Neural cell (in vitro differentiated cells): ENCODE data around the gene ARL13B. TPM values are rescaled to one million over a fixed set of nuclear protein-coding genes. Genes with fewer than 3 reads are reported as not detected.
"Not testable (repeated sequence)": the region's sequence is repeated elsewhere in the genome, so short reads cannot be mapped to it uniquely, and the experiment has no call there.

Source experiments
- H2AFZ ChIP-seq: fragments of 200-600, 300-800 bp; sonication (generic), shearing (Covaris generic); 2 replicates; pipeline ENCODE4 v1.6.0; 2014; ENCODE audit warnings: low read depth, mild to moderate bottlenecking, antibody characterized with exemption, low read length, moderate library complexity
- H3F3A ChIP-seq: fragments of 200-600 bp; shearing (Covaris generic); 2 replicates; pipeline ENCODE4 v1.6.1; 2016; ENCODE audit warnings: mild to moderate bottlenecking, moderate library complexity, mixed read lengths, antibody characterized with exemption, low read length; ENCODE audit not compliant: insufficient read depth, poor library complexity, severe bottlenecking
- H3K27ac ChIP-seq: fragments of 200-600, 300-800 bp; sonication (generic), shearing (Covaris generic); 2 replicates; pipeline ENCODE4 v1.5.1; 2014; ENCODE audit warnings: mild to moderate bottlenecking, low read length, moderate library complexity
- H3K27me3 ChIP-seq: fragments of 300-800, 200-600 bp; sonication (generic), shearing (Covaris generic); 2 replicates; pipeline ENCODE4 v1.6.0; 2014; ENCODE audit warnings: mild to moderate bottlenecking, low read depth, low read length, moderate library complexity; ENCODE audit not compliant: insufficient read depth
- H3K36me3 ChIP-seq: fragments of 300-800, 200-600 bp; sonication (generic), shearing (Covaris generic); 2 replicates; pipeline ENCODE4 v1.5.1; 2014; ENCODE audit warnings: mild to moderate bottlenecking, antibody characterized with exemption, low read length, moderate library complexity; ENCODE audit not compliant: insufficient read depth
- H3K4me2 ChIP-seq: fragments of 300-800, 200-600 bp; sonication (generic), shearing (Covaris generic); 2 replicates; pipeline ENCODE4 v1.6.0; 2014; ENCODE audit warnings: mild to moderate bottlenecking, low read length
- H3K4me3 ChIP-seq: fragments of 300-800, 200-600 bp; sonication (generic), shearing (Covaris generic); 2 replicates; pipeline ENCODE4 v1.5.1; 2014; ENCODE audit warnings: mild to moderate bottlenecking, low read length, moderate library complexity
- H3K79me2 ChIP-seq: fragments of 200-600 bp; shearing (Covaris generic); replicated peaks from 2 replicates; pipeline ENCODE4 v1.6.0; 2014; ENCODE audit warnings: mild to moderate bottlenecking, low read length, moderate library complexity; ENCODE audit not compliant: insufficient read depth
- H3K9ac ChIP-seq: fragments of 300-800, 200-600 bp; sonication (generic), shearing (Covaris generic); 2 replicates; pipeline ENCODE4 v1.6.1; 2016; ENCODE audit warnings: mild to moderate bottlenecking, low read length, mixed read lengths
- H3K9me2 ChIP-seq: fragments of 200-600 bp; shearing (Covaris generic); 2 replicates; pipeline ENCODE4 v1.6.1; 2016; ENCODE audit warnings: mild to moderate bottlenecking, low read length, mixed read lengths; ENCODE audit not compliant: insufficient read depth
- H3K9me3 ChIP-seq: fragments of 200-600, 300-800 bp; sonication (generic), shearing (Covaris generic); 2 replicates; pipeline ENCODE4 v1.6.1; 2016; ENCODE audit warnings: mild to moderate bottlenecking, mixed run types, low read length, moderate library complexity, mixed read lengths
- H4K20me1 ChIP-seq: fragments of 200-600 bp; shearing (Covaris generic); 2 replicates; pipeline ENCODE4 v1.6.1; 2016; ENCODE audit warnings: mild to moderate bottlenecking, mixed run types; ENCODE audit not compliant: insufficient read depth
- CTCF ChIP-seq: fragments of 450-650 bp; IDR thresholded peaks from 2 replicates; pipeline ENCODE4 v1.5.1; 2014; ENCODE audit warnings: antibody characterized with exemption, mild to moderate bottlenecking, moderate library complexity; ENCODE audit not compliant: poor library complexity, severe bottlenecking
- EP300 ChIP-seq: fragments of 450-650 bp; conservative IDR thresholded peaks from 2 replicates; pipeline ENCODE4 v1.6.1; 2014; ENCODE audit warnings: antibody characterized with exemption, mild to moderate bottlenecking, moderate library complexity; ENCODE audit not compliant: poor library complexity, severe bottlenecking
- EZH2 ChIP-seq: fragments of 200-600, 300-800 bp; shearing (Covaris generic), sonication (generic); IDR thresholded peaks from 2 replicates; pipeline ENCODE4 v1.6.1; 2014; ENCODE audit warnings: antibody characterized with exemption, low read length, borderline replicate concordance, mild to moderate bottlenecking; ENCODE audit not compliant: insufficient read depth, poor library complexity, severe bottlenecking
- MXI1 ChIP-seq: fragments of 450-650 bp; conservative IDR thresholded peaks from 2 replicates; pipeline ENCODE4 v1.6.1; 2014; ENCODE audit warnings: antibody characterized with exemption, mild to moderate bottlenecking; ENCODE audit not compliant: poor library complexity, severe bottlenecking
- POLR2AphosphoS5 ChIP-seq: IDR thresholded peaks from 2 replicates; pipeline ENCODE4 v1.6.1; 2012
- RAD21 ChIP-seq: fragments of 450-650 bp; conservative IDR thresholded peaks from 2 replicates; pipeline ENCODE4 v1.6.1; 2014; ENCODE audit warnings: antibody characterized with exemption, mild to moderate bottlenecking, moderate library complexity
- REST ChIP-seq: IDR thresholded peaks from 2 replicates; pipeline ENCODE4 v1.6.1; 2012; ENCODE audit warnings: borderline replicate concordance
- SMC3 ChIP-seq: fragments of 450-650 bp; conservative IDR thresholded peaks from 2 replicates; pipeline ENCODE4 v1.6.1; 2014; ENCODE audit warnings: antibody characterized with exemption, mild to moderate bottlenecking, moderate library complexity; ENCODE audit not compliant: poor library complexity
- TAF1 ChIP-seq: IDR thresholded peaks from 2 replicates; pipeline ENCODE4 v1.6.1; 2012; ENCODE audit warnings: low read depth
- polyA plus RNA-seq: library from polyadenylated mRNA; depleted of rRNA; stranded (reverse); fragments of >200 nt; gene quantifications from 2 replicates; pipeline ENCODE4 v1.2.3, GENCODE V29; 2014

Gene ARL13B
- polyA plus RNA-seq, 1 donor from 2014 or later: 13.7 TPM

GRCh38 chr3:94076055-94076454 lies 96.1 kb downstream of the ARL13B start:
- Histone ChIP-seq H3K36me3 (no peaks in the 10 kb centered on the region), H3K9me2 (no peaks in the 10 kb centered on the region), H3F3A (no peaks in the 10 kb centered on the region), H3K4me2 (no peak overlapping the region), H3K79me2 (no peaks in the 10 kb centered on the region), H3K4me3 (no peak overlapping the region), H3K27ac (no peak overlapping the region), H2AFZ (no peak overlapping the region), H3K9ac (no peak overlapping the region), H3K9me3 (no peaks in the 10 kb centered on the region), H3K27me3 (no peaks in the 10 kb centered on the region), H4K20me1 (no peaks in the 10 kb centered on the region)
- no peak for TF ChIP-seq CTCF
- TF ChIP-seq MXI1: no peak
- TF ChIP-seq REST: no peak
- no peak for TF ChIP-seq TAF1
- TF ChIP-seq POLR2AphosphoS5: no peak
- no peak for TF ChIP-seq EP300
- no peak for TF ChIP-seq EZH2
- TF ChIP-seq SMC3: no peak
- no peak for TF ChIP-seq RAD21

GRCh38 chr3:94080552-94080951 lies 100.6 kb downstream of the ARL13B start:
- not testable (repeated sequence) for H2AFZ ChIP-seq, H3K4me2 ChIP-seq, H3F3A ChIP-seq, H3K36me3 ChIP-seq, H3K9ac ChIP-seq, H3K9me2 ChIP-seq, H4K20me1 ChIP-seq, H3K27ac ChIP-seq, H3K79me2 ChIP-seq, H3K9me3 ChIP-seq, H3K27me3 ChIP-seq, H3K4me3 ChIP-seq

GRCh38 chr3:94081884-94082283 lies 101.9 kb downstream of the ARL13B start:
- no peak overlapping the region for H3K4me2 ChIP-seq
- no peaks in the 10 kb centered on the region for H3K27me3 ChIP-seq
- no peak overlapping the region for H3K4me3 ChIP-seq

More at GRCh38 chr3:94081884-94082283, 101.9 kb downstream of the ARL13B start:
- no peaks in the 10 kb centered on the region for H3K9me2 ChIP-seq
- H2AFZ ChIP-seq: no peak overlapping the region
- H3K27ac ChIP-seq: no peak overlapping the region
- no peaks in the 10 kb centered on the region for H3K36me3 ChIP-seq
- no peak for TF ChIP-seq SMC3
- H4K20me1 ChIP-seq: no peaks in the 10 kb centered on the region
- H3K9me3 ChIP-seq: no peaks in the 10 kb centered on the region
- no peak overlapping the region for H3K9ac ChIP-seq
- H3F3A ChIP-seq: no peaks in the 10 kb centered on the region
- no peaks in the 10 kb centered on the region for H3K79me2 ChIP-seq
